ENCODE data around the gene BCL6B.

The BCL6B gene

GRCh38 chr17:7077911-7078546 lies 55.2 kb downstream of the BCL6B start:
- Histone ChIP-seq H3K4me1 (ENCODE audit: control insufficient read depth in 1 of 2, insufficient read depth in 1 of 2, low read depth in 1 of 2, low read length in 1 of 2) (no peaks in the 10 kb centered on the region), H3K4me3 (ENCODE audit: low read depth in 1 of 2, low read length in 1 of 2) (no peak overlapping the region), H3K36me3 (no peaks in the 10 kb centered on the region), H3K9me3 (no peaks in the 10 kb centered on the region), H3K27me3 (peaks cover 24% of the 10 kb centered on the region), H3K27ac (no peak overlapping the region)
- no peak for TF ChIP-seq CTCF (IDR thresholded peaks at IDR 0.05)

- H3K36me3 ChIP-seq = no peaks in the 10 kb centered on the region
- no peak overlapping the region for H3K4me3 ChIP-seq (ENCODE audit: low read depth in 1 of 2, low read length in 1 of 2)
- no peaks in the 10 kb centered on the region for H3K4me1 ChIP-seq (ENCODE audit: control insufficient read depth in 1 of 2, insufficient read depth in 1 of 2, low read depth in 1 of 2, low read length in 1 of 2)
- TF ChIP-seq CTCF (IDR thresholded peaks at IDR 0.05) = no peak
- H3K27ac ChIP-seq = no peak overlapping the region
- H3K27me3 ChIP-seq = peaks cover 30% of the 10 kb centered on the region
- H3K9me3 ChIP-seq = no peaks in the 10 kb centered on the region
These were observed 55.9 kb downstream of the BCL6B start for GRCh38 chr17:7078711-7079110.
